GM18861 (cell line): ENCODE measurements around the gene ETFA.

Experiments
- ATAC-seq: cut with Tn5 transposase; IDR thresholded peaks from one replicate; pipeline ENCODE4 v1.9.1; 2021; ENCODE audit not compliant: unreplicated experiment

Gene ETFA

DNA sequence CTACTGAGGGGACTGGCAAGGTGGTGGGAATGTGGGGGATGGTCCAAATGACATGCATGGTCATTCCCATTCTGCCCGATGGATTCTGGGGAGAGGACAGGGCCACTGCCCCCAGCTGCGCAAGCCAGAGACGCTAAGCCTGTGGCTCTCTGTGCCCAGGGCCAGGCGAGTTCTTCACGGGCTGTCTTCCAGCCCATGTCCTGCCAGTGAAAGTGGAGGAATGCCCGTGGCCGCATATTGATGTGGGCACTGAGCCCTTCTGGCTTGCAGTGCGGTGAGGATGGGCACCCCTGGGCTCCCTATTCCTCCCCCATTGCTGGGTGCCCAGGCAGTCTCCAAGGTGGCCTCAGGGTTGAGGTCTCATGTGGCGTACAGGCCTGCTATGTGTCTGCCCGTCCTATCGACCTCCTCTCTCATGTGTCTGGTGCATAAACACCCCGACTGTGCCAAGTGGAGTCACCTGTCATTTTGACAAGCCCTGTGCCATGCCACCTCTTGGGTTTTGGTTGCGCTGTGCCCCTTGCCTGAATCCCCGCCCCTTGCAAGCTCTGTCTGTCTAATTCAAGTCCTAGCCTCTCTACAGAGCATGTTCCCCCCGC is 134.7 kb downstream of the ETFA start:
- ATAC-seq: no peak

DNA sequence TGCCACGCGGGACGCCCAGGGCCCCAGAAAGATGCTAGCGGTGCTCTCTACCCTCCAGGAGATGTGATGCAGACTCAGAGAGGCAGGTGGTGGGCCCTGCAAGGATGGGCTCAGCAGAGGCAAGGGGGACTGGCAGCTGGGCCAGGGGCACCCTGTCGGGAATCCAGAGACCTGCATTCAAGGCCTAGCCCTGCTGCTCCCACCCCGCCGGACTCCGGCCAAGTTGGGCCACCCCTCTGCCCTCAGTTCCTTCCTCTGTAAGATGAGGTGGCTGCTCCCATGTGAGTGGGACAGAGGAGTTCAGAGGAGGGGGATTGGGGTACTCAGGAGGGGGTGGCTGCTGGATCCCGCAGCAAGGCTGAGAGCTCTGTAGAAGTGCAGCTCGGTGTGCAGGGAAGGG is 135.2 kb downstream of the ETFA start:
- ATAC-seq: no peak

DNA sequence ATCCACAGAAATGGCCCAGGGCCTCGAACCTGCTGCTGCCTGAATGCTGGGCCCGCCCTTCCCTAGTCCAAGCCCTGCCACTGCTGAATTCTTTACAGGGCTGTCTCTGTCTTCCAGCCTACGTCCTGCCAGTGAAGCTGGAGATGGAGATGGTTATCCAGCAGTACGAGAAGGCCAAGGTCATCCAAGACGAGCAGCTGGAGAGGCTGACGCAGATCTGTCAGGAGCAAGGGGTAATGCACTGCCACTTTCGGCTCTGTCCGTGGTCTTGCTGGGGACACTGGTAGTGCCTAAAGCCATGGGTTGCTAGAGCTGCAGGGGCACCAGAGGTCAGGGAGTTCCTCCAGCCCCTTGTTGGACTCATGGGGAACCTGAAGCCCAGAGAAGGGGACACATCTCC is 135.8 kb downstream of the ETFA start:
- ATAC-seq: no peak

GRCh38 chr15:76174654-76175053 is 136.6 kb downstream of the ETFA start:
- ATAC-seq: no peak

- ATAC-seq: no peak
These were observed 137.9 kb downstream of the ETFA start for GRCh38 chr15:76173317-76173834.

DNA sequence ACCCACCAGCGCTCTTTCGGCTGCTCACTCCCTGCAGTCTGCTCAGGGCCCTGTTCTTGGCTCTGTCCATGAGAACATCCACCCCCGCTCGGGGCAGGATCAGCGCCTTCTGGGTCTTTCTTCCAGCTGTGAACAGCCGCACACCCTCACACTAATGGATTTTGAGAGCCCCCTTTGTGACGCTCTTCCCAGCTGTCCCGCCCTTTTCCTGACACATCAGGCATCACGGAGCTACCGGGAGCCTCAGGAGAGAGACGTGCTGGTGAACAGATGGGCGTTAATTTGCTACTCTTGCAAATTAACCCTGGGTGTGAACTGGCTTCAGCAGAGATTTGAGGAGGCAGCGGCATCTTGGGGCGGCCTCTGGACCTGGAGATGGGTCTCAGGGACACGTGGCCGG is 138.5 kb downstream of the ETFA start:
- ATAC-seq: no peak

DNA sequence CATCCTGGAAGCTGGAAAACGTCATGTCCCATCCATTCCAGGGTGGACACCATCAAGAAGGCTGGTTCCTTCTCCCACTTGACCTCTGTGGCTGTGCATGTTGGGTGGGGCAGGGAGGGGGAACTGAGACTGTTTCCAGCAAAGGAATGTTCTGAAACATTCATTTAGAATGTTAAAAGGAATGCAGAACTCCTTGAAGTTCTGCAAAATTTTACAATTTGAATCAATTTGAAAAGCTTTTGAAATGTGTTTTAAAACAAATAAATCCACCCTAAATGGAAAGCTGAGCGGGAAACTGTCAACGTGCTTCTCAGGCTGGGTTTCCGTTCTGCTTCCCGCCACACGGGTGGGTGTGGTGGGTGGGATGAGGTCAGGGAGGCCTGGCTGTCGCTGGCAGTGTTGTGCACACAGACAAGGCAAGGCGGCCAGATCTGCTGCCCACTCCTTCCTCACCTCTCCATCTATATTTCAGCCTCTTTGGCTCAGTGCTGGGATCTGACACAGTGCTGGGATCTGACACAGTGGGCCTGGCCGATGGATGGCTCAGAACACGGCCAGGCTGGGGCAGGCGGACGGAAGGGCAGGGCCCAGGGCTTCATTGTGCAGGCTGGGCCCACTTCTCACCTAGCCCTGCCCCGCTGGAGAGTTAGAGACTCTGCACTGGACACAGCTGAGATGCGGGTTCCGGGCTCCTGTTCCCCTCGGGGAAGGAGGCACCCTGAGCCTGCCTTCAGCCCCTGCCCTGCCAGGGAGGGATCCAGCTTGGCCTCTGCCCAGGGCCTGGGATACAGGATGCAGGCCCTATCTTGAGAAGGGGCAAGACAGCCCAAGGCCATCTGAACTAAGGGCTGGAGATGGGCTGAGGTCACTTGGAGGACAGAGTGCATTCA is 141.1 kb downstream of the ETFA start:
- no peak for ATAC-seq

DNA sequence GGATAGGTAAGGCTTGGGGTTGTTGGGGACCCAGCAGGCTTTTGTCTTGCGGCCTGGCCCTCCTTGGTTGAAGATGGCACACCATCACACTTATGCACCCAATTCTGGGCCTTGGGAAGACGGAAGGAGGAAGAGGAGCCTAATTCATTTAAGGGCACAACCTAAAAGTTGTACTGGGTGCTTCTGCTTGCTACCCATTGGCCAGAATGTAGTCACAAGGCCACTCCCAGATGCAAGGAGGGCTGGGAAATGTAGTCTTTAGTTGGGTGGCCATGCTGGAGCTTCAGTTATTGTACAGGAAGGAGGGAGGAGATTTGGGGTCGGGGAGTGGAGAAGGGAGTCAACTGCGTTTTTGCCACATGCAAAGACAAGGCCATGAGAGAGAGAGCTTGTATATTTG is 142.3 kb downstream of the ETFA start:
- ATAC-seq: no peak

DNA sequence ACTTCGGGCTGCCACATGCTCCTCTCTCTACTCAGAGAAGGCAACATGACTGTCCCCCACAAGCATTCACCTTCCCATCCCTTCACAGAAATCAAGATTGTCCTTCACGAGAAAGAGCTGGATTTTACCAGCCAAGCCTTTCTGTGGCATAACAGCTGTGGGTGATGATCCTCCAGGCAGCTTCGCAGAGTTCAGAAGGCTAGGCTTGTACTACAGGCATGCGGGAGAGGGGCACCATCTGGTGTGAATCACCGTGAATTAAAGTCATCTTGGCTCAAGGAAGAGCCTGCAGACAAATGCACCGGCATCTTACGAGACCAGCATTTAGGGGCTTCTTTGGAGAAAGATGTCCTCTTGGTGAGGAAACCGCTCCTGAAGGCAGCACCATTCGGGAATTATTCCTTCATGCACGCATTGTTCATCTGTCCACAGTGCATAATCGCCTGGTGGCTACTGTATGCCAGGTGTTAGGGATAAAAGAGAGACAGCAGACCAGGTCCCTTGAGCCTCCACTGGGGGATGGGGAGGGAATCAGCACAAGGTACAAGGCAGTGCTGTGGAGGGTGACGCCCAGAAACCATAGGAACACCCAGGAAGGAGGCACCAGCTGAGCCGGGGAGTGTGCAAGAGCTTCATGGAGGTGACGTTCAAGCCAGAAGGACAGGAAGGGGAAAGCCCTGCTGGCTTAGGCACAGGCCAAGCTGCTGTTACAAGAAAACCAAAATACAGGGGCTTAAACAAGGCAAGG is 142.9 kb downstream of the ETFA start:
- ATAC-seq: no peak

DNA sequence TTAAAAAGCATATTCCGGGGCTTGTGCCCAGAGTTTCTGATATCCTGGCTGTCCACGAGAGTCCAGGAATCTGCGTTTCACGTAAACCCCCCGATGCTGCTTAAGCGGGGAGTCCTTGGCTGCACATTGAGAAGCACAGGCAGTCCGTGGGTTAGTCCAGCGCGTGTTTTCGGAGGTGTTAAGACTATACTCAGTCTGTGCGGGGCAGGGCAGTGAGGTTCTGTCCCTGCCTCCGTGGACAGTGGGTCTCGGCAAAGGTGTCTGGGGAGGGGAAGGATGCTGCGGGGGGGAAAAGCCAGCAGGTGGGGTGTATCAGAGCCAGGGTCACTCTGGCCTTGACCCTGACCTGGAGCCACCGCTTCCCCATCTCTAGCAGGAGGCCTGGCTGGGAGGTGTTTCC is 145.3 kb downstream of the ETFA start:
- ATAC-seq: no peak
